PFSK-1 (cell line): ENCODE data around the gene TTYH2.

Source experiments
- POLR2AphosphoS5 ChIP-seq: IDR thresholded peaks from 2 replicates; pipeline ENCODE4 v1.6.1; 2012; ENCODE audit warnings: low read depth, mild to moderate bottlenecking, control low read depth, low read length, moderate library complexity
- REST ChIP-seq, 2 experiments: IDR thresholded peaks; 2 replicates each; pipeline versions ENCODE4 v1.6.1 to v1.8.0; 2011 to 2012; ENCODE audit warnings: low read depth in 2 of 2, low read length in 2 of 2, control low read depth in 1 of 2, inconsistent platforms in 1 of 2, mild to moderate bottlenecking in 1 of 2, moderate library complexity in 1 of 2; ENCODE audit not compliant: insufficient read depth in 1 of 2

- no peak for TF ChIP-seq REST (IDR thresholded peaks at IDR 0.05; ENCODE audit: insufficient read depth in 1 of 2, low read depth in 2 of 2, low read length in 2 of 2)
- TF ChIP-seq POLR2AphosphoS5: no peak
Observed at GRCh38 chr17:74218436-74218835, 5.1 kb downstream of the TTYH2 start.
